B cell (primary cell): Measurements from ENCODE around the gene DBX1. TPM values are rescaled to one million over a fixed set of nuclear protein-coding genes. Genes with fewer than 3 reads are reported as not detected.

ENCODE experiments used
- ATAC-seq: fragments of 200-7000 bp; cut with Tn5 transposase; one replicate; pipeline ENCODE4 v1.10.0; 2021; ENCODE audit warnings: low read depth, mild to moderate bottlenecking, moderate number of reproducible peaks, moderate library complexity
- CTCF ChIA-PET: fragments of 350-600 bp; sonication (Branson Sonifier 250); formaldehyde crosslinking; loops from one replicate; lab custom pipeline; 2021; ENCODE audit warnings: antibody characterized with exemption, inconsistent platforms; lab: Charles Lee
- POLR2A ChIA-PET: fragments of 350-600 bp; sonication (Branson Sonifier 250); formaldehyde crosslinking; loops from one replicate; lab custom pipeline; 2021; ENCODE audit warnings: antibody characterized with exemption; lab: Charles Lee
- DNase-seq: peaks from one replicate; pipeline ENCODE4 v3.0.0; 2013
- H2AFZ ChIP-seq: 2 replicates; pipeline ENCODE4 v1.6.1; 2012; ENCODE audit warnings: mild to moderate bottlenecking, low read depth, low read length; ENCODE audit not compliant: insufficient read depth, poor library complexity, severe bottlenecking
- H3K27ac ChIP-seq, 2 donors: 1 replicate in 1 of 2; 2 replicates in 1 of 2; pipeline ENCODE4 v1.5.1; 2012 to 2013; ENCODE audit warnings: low read length in 2 of 2, mild to moderate bottlenecking in 2 of 2, moderate library complexity in 1 of 2
- H3K27me3 ChIP-seq, 4 experiments: fragments of 200-600 bp in 1 of 4; sonication (generic) in 1 of 4; replicated peaks in 1 of 4; 1 replicate in 2 of 4; 2 replicates in 2 of 4; pipeline versions ENCODE4 v1.6.1 to v1.7.0; 2013 to 2016; ENCODE audit warnings: low read length in 3 of 4, mild to moderate bottlenecking in 2 of 4, mixed read lengths in 1 of 4, moderate library complexity in 1 of 4; ENCODE audit not compliant: insufficient read depth in 4 of 4, control insufficient read depth in 3 of 4; ENCODE audit errors: control extremely low read depth in 1 of 4
- H3K36me3 ChIP-seq, 2 experiments: replicated peaks in 1 of 2; 1 replicate in 1 of 2; 2 replicates in 1 of 2; pipeline versions ENCODE4 v1.6.1 to v1.7.1; 2013; ENCODE audit warnings: low read length in 1 of 2; ENCODE audit not compliant: insufficient read depth in 2 of 2, control insufficient read depth in 1 of 2; ENCODE audit errors: control extremely low read depth in 1 of 2, extremely low read depth in 1 of 2
- H3K4me1 ChIP-seq, 2 donors: fragments of 200-600 bp in 1 of 2; sonication (generic) in 1 of 2; 1 replicate in 1 of 2; 2 replicates in 1 of 2; pipeline versions ENCODE4 v1.5.1 to v1.6.1; 2013 to 2017; ENCODE audit warnings: low read length in 2 of 2; ENCODE audit not compliant: control insufficient read depth in 2 of 2, insufficient read depth in 2 of 2
- H3K4me2 ChIP-seq: replicated peaks from 2 replicates; pipeline ENCODE3; 2012; ENCODE audit warnings: mild to moderate bottlenecking, low read depth, low read length; ENCODE audit not compliant: poor library complexity, severe bottlenecking
- H3K4me3 ChIP-seq, 5 experiments: fragments of 200-600 bp in 1 of 5; sonication (generic) in 1 of 5; 1 replicate in 3 of 5; 2 replicates in 2 of 5; pipeline versions ENCODE4 v1.5.1 to v1.7.0; 2011 to 2016; ENCODE audit warnings: low read length in 4 of 5, mild to moderate bottlenecking in 4 of 5, low read depth in 2 of 5, control low read depth in 1 of 5, moderate library complexity in 1 of 5; ENCODE audit not compliant: insufficient read depth in 1 of 5; ENCODE audit errors: control extremely low read depth in 1 of 5, extremely low read depth in 1 of 5
- H3K79me2 ChIP-seq: fragments of 200-600 bp; sonication (generic); one replicate; pipeline ENCODE4 v1.6.0; 2016; ENCODE audit warnings: low read length; ENCODE audit not compliant: control insufficient read depth, insufficient read depth
- H3K9ac ChIP-seq: fragments of 200-600 bp; sonication (generic); 2 replicates; pipeline ENCODE4 v1.6.1; 2017; ENCODE audit warnings: mild to moderate bottlenecking, low read length, moderate library complexity
- H3K9me3 ChIP-seq, 3 donors: one replicate each; pipeline versions ENCODE4 v1.6.1 to v1.7.1; 2013; ENCODE audit warnings: low read length in 2 of 3; ENCODE audit not compliant: control insufficient read depth in 2 of 3, insufficient read depth in 1 of 3; ENCODE audit errors: control extremely low read depth in 1 of 3
- H4K20me1 ChIP-seq: 2 replicates; pipeline ENCODE4 v1.6.0; 2012; ENCODE audit warnings: mild to moderate bottlenecking, low read length; ENCODE audit not compliant: insufficient read depth, control insufficient read depth, poor library complexity, severe bottlenecking
- H3K27ac Mint-ChIP-seq: one replicate; pipeline ENCODE4 v1.8.0; 2021; ENCODE audit warnings: mixed read lengths
- H3K27me3 Mint-ChIP-seq: one replicate; pipeline ENCODE4 v1.8.0; 2021; ENCODE audit warnings: mixed read lengths
- H3K4me1 Mint-ChIP-seq: one replicate; pipeline ENCODE4 v1.8.0; 2021; ENCODE audit warnings: mixed read lengths
- H3K4me3 Mint-ChIP-seq: one replicate; pipeline ENCODE4 v1.8.0; 2021; ENCODE audit warnings: mixed read lengths
- H3K9me3 Mint-ChIP-seq: one replicate; pipeline ENCODE4 v1.8.0; 2022; ENCODE audit warnings: mixed read lengths; ENCODE audit not compliant: insufficient read depth
- EZH2 ChIP-seq: IDR thresholded peaks from 2 replicates; pipeline ENCODE4 v1.6.1; 2012; ENCODE audit warnings: borderline replicate concordance, low read depth, mild to moderate bottlenecking, moderate library complexity, low read length; ENCODE audit not compliant: insufficient read depth, poor library complexity, severe bottlenecking
- WGBS: methylation state at CpG from one replicate; pipeline ENCODE4 v1.1.5; 2013; ENCODE audit warnings: missing lambda C conversion rate; ENCODE audit not compliant: insufficient coverage; 5-methylcytosine and 5-hydroxymethylcytosine counted together
- intact Hi-C: fragments of 100-400 bp; cut with micrococcal nuclease; formaldehyde crosslinking; loops from one replicate; pipeline ENCODE4 v1.10.0; 2022
- polyA plus RNA-seq: library from polyadenylated mRNA; depleted of rRNA; stranded (reverse); fragments of >200 nt; gene quantifications from 2 replicates; pipeline ENCODE4 v1.2.3, GENCODE V29; 2012
- total RNA-seq, 2 donors: library from RNA; stranded (reverse); fragments of 120-200 nt in 1 of 2; gene quantifications; 1 replicate in 1 of 2; 2 replicates in 1 of 2; pipeline versions ENCODE4 v1.2.3 to v1.2.4, GENCODE V29; 2013 to 2022
- TF ChIP-seq, protein P1 (sequence below): fragments of 200-600 bp; IDR thresholded peaks from one replicate; pipeline ENCODE4 v1.8.0; 2022; ENCODE audit warnings: antibody characterized with exemption, mild to moderate bottlenecking

The DBX1 gene
- total and polyA plus RNA-seq, 2 donors (not counting 1 experiment from before 2014, with no cell fraction given), result not detected

DNA sequence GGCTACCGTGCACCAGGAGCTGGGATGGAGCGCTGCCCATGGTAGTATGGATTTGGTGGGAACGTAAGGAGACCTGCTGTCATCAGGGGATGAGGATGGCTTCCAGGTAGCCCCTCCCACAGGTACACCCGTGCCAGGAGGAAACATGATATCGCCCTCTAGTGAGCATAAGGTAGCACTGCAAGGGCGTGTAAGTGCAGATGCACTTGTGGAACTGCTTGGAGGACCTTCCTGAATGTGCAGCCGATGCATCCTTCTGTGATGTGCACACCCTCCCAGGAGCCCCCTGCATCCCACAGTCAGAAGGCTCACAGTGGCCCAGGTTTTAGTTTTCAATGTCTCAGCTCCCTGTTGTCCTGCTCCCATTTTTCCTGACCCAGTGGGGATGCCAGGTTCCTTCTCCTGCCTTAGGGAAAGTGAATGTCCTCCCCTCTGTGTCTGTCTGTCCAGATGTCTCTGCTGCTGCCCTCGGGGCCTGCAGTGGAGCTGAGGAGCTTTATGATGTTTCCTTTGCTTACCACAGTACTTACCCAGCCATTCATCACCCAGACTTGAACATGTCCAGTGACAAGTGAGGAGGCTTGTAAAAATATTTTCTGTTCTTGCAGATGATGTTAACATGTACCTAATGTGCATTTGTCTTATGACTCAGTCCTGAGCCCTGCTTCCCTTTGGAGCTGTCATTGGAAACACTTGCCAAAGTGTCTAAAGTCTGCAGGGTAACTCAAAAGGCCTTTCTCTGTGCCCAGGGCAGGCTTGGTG is 49.2 kb downstream of the DBX1 start:
- intact Hi-C loops, result loop anchor here (1.0 kb wide), 1 partner anchor 160 kb away; no protein-coding TSS in a partner anchor
- Mint-ChIP-seq H3K4me3 (no peak overlapping the region), H3K9me3 (no peaks in the 10 kb centered on the region), H3K4me1 (peaks cover 3% of the 10 kb centered on the region), H3K27ac (no peak overlapping the region), H3K27me3 (peaks cover 12% of the 10 kb centered on the region)
- TF ChIP-seq EZH2, result no peak
- TF ChIP-seq, protein P1, sequence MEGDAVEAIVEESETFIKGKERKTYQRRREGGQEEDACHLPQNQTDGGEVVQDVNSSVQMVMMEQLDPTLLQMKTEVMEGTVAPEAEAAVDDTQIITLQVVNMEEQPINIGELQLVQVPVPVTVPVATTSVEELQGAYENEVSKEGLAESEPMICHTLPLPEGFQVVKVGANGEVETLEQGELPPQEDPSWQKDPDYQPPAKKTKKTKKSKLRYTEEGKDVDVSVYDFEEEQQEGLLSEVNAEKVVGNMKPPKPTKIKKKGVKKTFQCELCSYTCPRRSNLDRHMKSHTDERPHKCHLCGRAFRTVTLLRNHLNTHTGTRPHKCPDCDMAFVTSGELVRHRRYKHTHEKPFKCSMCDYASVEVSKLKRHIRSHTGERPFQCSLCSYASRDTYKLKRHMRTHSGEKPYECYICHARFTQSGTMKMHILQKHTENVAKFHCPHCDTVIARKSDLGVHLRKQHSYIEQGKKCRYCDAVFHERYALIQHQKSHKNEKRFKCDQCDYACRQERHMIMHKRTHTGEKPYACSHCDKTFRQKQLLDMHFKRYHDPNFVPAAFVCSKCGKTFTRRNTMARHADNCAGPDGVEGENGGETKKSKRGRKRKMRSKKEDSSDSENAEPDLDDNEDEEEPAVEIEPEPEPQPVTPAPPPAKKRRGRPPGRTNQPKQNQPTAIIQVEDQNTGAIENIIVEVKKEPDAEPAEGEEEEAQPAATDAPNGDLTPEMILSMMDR, result peak; percentile 76
- Histone ChIP-seq H3K36me3 (no peaks in the 10 kb centered on the region), H3K9me3 (peaks cover 0 to 3% (median 0%) of the 10 kb centered on the region in 3 donors), H3K9ac (no peak overlapping the region), H4K20me1 (no peaks in the 10 kb centered on the region), H3K79me2 (no peaks in the 10 kb centered on the region), H2AFZ (no peak overlapping the region), H3K4me3 (no peak overlapping the region), H3K4me2 (no peak overlapping the region), H3K4me1 (peaks cover 0 to 4% of the 10 kb centered on the region in 2 donors), H3K27ac (no peak overlapping the region), H3K27me3 (no peaks in the 10 kb centered on the region)
- ATAC-seq (peak; percentile 75), DNase-seq (peak; percentile 61)
- WGBS, result 15% methylated on average over 5 of the region's 8 CpGs
- POLR2A ChIA-PET, result no interaction called here
- CTCF ChIA-PET, result interaction anchor here (1.0 to 4.1 kb wide), 6 partner anchors 12 to 159 kb away, joined by 3 to 28 read pairs (median 4); no protein-coding TSS in a partner anchor
